AG09309 (cell line): Measurements from ENCODE around the gene POM121.
"Not testable (repeated sequence)": the region's sequence is repeated elsewhere in the genome, so short reads cannot be mapped to it uniquely, and the experiment has no call there.

ENCODE experiments used
- DNase-seq: peaks from one replicate; pipeline ENCODE4 v3.0.0-alpha.2; 2010; ENCODE audit warnings: low read depth
- H3K4me3 ChIP-seq: 2 replicates; pipeline ENCODE4 v1.5.1; 2011; ENCODE audit warnings: mild to moderate bottlenecking, low read depth, low read length, moderate library complexity; ENCODE audit not compliant: control insufficient read depth

The POM121 gene

GRCh38 chr7:72953901-72954562 is 29.1 kb downstream of the POM121 start:
- not testable (repeated sequence) for DNase-seq
- H3K4me3 ChIP-seq, result peak overlapping the region; percentile 32

GRCh38 chr7:72954563-72955198 is 29.8 kb downstream of the POM121 start:
- H3K4me3 ChIP-seq, result peak overlapping the region; percentile 32
- DNase-seq, result not testable (repeated sequence)

GRCh38 chr7:72960029-72960428 is 35.1 kb downstream of the POM121 start:
- not testable (repeated sequence) for DNase-seq, H3K4me3 ChIP-seq

- H3K4me3 ChIP-seq, DNase-seq: not testable (repeated sequence)
Measured at GRCh38 chr7:72960626-72961345, 35.9 kb downstream of the POM121 start.

GRCh38 chr7:72961346-72961650 is 36.4 kb downstream of the POM121 start:
- H3K4me3 ChIP-seq, DNase-seq: not testable (repeated sequence)

GRCh38 chr7:72963056-72963455 is 38.2 kb downstream of the POM121 start:
- DNase-seq, H3K4me3 ChIP-seq: not testable (repeated sequence)

GRCh38 chr7:72965186-72965975 is 40.5 kb downstream of the POM121 start:
- not testable (repeated sequence) for H3K4me3 ChIP-seq, DNase-seq

- H3K4me3 ChIP-seq, DNase-seq: not testable (repeated sequence)
Measured at GRCh38 chr7:72966892-72967291, 42.0 kb downstream of the POM121 start.

- not testable (repeated sequence) for DNase-seq, H3K4me3 ChIP-seq
Measured at GRCh38 chr7:72968980-72969516, 44.2 kb downstream of the POM121 start, which contains the start of gene TRIM74. Gene TRIM74 (minus strand): TSS chr7:72969466. CDS start chr7:72966157, 3,309 bp downstream.

- not testable (repeated sequence) for DNase-seq, H3K4me3 ChIP-seq
Measured at GRCh38 chr7:72969688-72970087, 44.8 kb downstream of the POM121 start.

GRCh38 chr7:72971505-72971904 is 46.6 kb downstream of the POM121 start:
- not testable (repeated sequence) for DNase-seq, H3K4me3 ChIP-seq

- DNase-seq, H3K4me3 ChIP-seq: not testable (repeated sequence)
Measured at GRCh38 chr7:72974781-72975180, 49.9 kb downstream of the POM121 start.

GRCh38 chr7:72975656-72976286 is 50.9 kb downstream of the POM121 start:
- H3K4me3 ChIP-seq, DNase-seq: not testable (repeated sequence)

- not testable (repeated sequence) for H3K4me3 ChIP-seq, DNase-seq
Measured at GRCh38 chr7:72976434-72976833, 51.5 kb downstream of the POM121 start.

GRCh38 chr7:72980382-72980781 is 55.5 kb downstream of the POM121 start:
- not testable (repeated sequence) for DNase-seq

GRCh38 chr7:72982084-72982483 is 57.2 kb downstream of the POM121 start:
- not testable (repeated sequence) for H3K4me3 ChIP-seq, DNase-seq

More at GRCh38 chr7:72980382-72980781, 55.5 kb downstream of the POM121 start:
- H3K4me3 ChIP-seq, result not testable (repeated sequence)

- not testable (repeated sequence) for DNase-seq, H3K4me3 ChIP-seq
Measured at GRCh38 chr7:72990146-72990913, 65.4 kb downstream of the POM121 start.
